Endothelial cell (in vitro differentiated cells): ENCODE data around the gene C1QTNF12. TPM values are rescaled to one million over a fixed set of nuclear protein-coding genes. Genes with fewer than 3 reads are reported as not detected.

Source experiments
- DNase-seq: peaks from one replicate; pipeline ENCODE4 v3.0.0; 2021; ENCODE audit warnings: low spot score
- H3K27ac Mint-ChIP-seq: one replicate; pipeline ENCODE4 v1.8.0; 2021; ENCODE audit warnings: mixed read lengths, inconsistent platforms; ENCODE audit not compliant: unreplicated experiment
- H3K27me3 Mint-ChIP-seq: one replicate; pipeline ENCODE4 v1.8.0; 2021; ENCODE audit warnings: mild to moderate bottlenecking, moderate library complexity, mixed read lengths, inconsistent platforms; ENCODE audit not compliant: unreplicated experiment
- H3K36me3 Mint-ChIP-seq: one replicate; pipeline ENCODE4 v1.8.0; 2021; ENCODE audit warnings: mild to moderate bottlenecking, low read depth, mixed read lengths, inconsistent platforms; ENCODE audit not compliant: unreplicated experiment
- H3K4me1 Mint-ChIP-seq: one replicate; pipeline ENCODE4 v1.8.0; 2021; ENCODE audit warnings: mild to moderate bottlenecking, mixed read lengths, inconsistent platforms; ENCODE audit not compliant: unreplicated experiment
- H3K4me3 Mint-ChIP-seq: one replicate; pipeline ENCODE4 v1.8.0; 2021; ENCODE audit warnings: mild to moderate bottlenecking, mixed read lengths, inconsistent platforms; ENCODE audit not compliant: unreplicated experiment
- H3K9me3 Mint-ChIP-seq: one replicate; pipeline ENCODE4 v1.8.0; 2021; ENCODE audit warnings: mixed read lengths, inconsistent platforms; ENCODE audit not compliant: unreplicated experiment
- CTCF ChIP-seq: fragments of 200-600 bp; sonication (generic); IDR thresholded peaks from one replicate; pipeline ENCODE4 v1.5.0; 2021; ENCODE audit warnings: antibody characterized with exemption; ENCODE audit not compliant: unreplicated experiment
- total RNA-seq: library from RNA; stranded (reverse); fragmentation: NEBNext Ultra II Directional; extraction: Animal tissue kit (Norgen Biotek cat#: 25700); gene quantifications from one replicate; pipeline ENCODE4 v1.2.1, GENCODE V29; 2021; ENCODE audit not compliant: unreplicated experiment

Gene C1QTNF12
- total RNA-seq, 1 donor from 2014 or later, result 0.69 TPM

DNA sequence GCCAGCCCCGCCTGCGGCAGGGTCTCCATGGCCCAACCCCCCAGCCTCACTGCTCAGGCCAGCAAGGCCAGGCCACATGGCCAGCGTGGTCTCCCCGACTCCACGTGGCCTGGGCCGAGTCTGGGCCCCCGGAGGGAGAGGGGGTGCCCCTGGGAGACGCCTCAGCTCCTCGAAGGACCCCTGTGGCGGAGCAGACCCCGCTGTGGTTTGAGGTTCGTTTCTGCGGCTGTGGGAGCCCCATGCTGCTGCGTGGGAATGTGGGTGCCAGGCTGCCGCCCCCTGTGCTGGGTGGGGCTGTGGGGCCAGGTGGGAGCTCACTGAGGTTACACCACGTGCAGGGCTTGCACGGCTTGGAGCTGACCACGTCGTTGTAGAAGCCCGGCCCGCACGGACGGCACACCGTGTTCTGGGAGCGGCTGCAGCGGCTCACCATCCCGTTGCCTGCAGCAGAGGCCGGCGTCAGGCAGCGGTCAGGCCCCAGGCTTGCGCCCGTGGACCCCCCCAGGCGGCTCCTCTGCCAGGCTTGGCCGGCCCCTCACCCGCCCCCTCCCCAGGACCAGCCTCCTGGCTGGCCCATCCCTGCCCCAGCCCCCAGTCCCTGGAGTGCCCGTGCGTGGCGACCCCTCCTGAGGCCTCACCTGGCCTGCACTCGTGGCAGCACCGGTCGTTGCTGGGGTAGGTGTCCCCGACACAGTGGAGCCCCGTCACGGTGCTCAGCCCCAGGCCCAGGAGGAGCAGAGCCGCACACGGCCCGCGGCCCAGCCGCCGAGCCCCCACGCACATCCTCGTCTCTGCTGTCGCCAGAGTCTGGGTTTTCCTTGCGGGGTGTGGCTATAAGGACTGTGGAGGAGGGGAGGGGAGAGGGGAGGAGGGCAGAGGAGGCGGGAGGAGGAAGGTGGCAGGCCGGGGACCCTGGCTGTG lies 32.9 kb downstream of the C1QTNF12 start, which contains the start of gene TNFRSF4:
TSS of gene TNFRSF4 (minus strand) at position 809 of the 921 bp plus-strand sequence. CDS start at position 783, 26 bp downstream.
- peaks cover 5% of the 10 kb centered on the region for H3K36me3 Mint-ChIP-seq
- H3K27me3 Mint-ChIP-seq, result peaks cover 9% of the 10 kb centered on the region
- no peak for TF ChIP-seq CTCF
- no peaks in the 10 kb centered on the region for H3K9me3 Mint-ChIP-seq
- no peak within 1 kb of the TSS for H3K4me3 Mint-ChIP-seq
- no peaks in the 10 kb centered on the region for H3K4me1 Mint-ChIP-seq
- no peak for DNase-seq
- no peak within 1 kb of the TSS for H3K27ac Mint-ChIP-seq

GRCh38 chr1:1212780-1213344 lies 33.7 kb downstream of the C1QTNF12 start:
- no peak overlapping the region for H3K4me3 Mint-ChIP-seq
- H3K27ac Mint-ChIP-seq, result no peak overlapping the region
- no peaks in the 10 kb centered on the region for H3K4me1 Mint-ChIP-seq
- DNase-seq, result no peak
- H3K27me3 Mint-ChIP-seq, result peaks cover 9% of the 10 kb centered on the region
- no peaks in the 10 kb centered on the region for H3K9me3 Mint-ChIP-seq
- peaks cover 5% of the 10 kb centered on the region for H3K36me3 Mint-ChIP-seq
- no peak for TF ChIP-seq CTCF

DNA sequence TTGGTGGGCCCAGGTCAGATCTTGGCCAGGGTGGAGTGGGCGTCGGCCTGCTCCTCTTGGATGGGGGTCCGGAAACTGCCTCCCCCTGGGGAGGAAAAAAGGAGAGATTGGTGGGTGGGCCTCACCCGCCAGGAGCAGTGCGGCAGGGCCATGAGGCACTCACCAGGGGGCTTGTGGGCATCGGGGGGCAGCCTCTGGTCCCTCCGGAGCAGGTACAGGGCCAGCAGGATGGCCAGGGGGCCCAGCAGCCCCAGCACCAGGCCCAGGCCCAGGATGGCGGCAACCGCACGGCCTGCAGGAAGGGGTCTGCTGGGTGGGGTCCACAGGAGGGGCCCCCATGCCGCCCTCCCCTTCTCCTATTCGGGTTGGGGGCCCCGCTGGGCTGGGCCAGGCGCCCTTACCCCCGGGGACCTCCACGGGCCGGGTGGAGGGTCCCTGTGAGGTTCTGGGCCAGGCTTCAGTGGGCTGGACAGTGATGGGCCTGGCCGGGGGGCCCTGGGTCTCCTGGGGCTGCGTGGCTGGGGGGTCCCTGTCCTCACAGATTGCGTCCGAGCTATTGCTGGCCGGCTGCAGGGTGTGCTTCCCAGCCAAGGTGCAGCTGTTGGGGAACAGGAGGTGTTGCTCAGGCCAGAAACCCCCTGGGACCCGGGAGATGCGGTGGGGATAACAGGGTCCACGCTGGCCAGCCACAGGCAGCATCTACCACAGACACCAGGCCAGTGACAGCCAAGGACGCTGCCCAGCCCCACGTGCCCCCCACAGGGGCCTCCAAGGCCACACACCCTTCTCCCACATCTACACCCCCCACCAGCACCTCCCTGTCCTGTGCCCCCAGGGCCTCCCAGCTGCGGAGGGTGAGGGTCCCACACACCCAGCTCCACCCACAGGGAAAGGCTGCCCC lies 34.7 kb downstream of the C1QTNF12 start:
- no peak overlapping the region for H3K27ac Mint-ChIP-seq

More for the DNA sequence above, 34.7 kb downstream of the C1QTNF12 start:
- no peaks in the 10 kb centered on the region for H3K9me3 Mint-ChIP-seq
- no peak for TF ChIP-seq CTCF
- H3K27me3 Mint-ChIP-seq, result peaks cover 8% of the 10 kb centered on the region
- DNase-seq, result peak; percentile 3
- no peaks in the 10 kb centered on the region for H3K4me1 Mint-ChIP-seq
- H3K36me3 Mint-ChIP-seq, result peaks cover 4% of the 10 kb centered on the region
- no peak overlapping the region for H3K4me3 Mint-ChIP-seq
